Thymus (tissue), 11 donors: Measurements from ENCODE around the gene NIPBL. TPM values are rescaled to one million over a fixed set of nuclear protein-coding genes. Genes with fewer than 3 reads are reported as not detected.
"Not testable (repeated sequence)": the region's sequence is repeated elsewhere in the genome, so short reads cannot be mapped to it uniquely, and the experiment has no call there.

Source experiments
- DNase-seq, 9 donors: peaks; one replicate each; pipeline ENCODE4 v3.0.0-alpha.2; 2013; ENCODE audit warnings: low spot score in 9 of 9, low read depth in 6 of 9, missing footprints in 1 of 9
- H3K27ac ChIP-seq, 2 donors: one replicate each; pipeline ENCODE4 v1.5.1; 2013; ENCODE audit warnings: control low read depth in 1 of 2, low read depth in 1 of 2, low read length in 1 of 2, mild to moderate bottlenecking in 1 of 2, moderate library complexity in 1 of 2
- H3K27me3 ChIP-seq, 2 donors: one replicate each; pipeline ENCODE4 v1.5.1; 2013; ENCODE audit warnings: low read length in 1 of 2; ENCODE audit not compliant: control insufficient read depth in 2 of 2, insufficient read depth in 1 of 2
- H3K36me3 ChIP-seq, 2 donors: one replicate each; pipeline ENCODE4 v1.5.1; 2013; ENCODE audit warnings: low read length in 1 of 2, mild to moderate bottlenecking in 1 of 2, moderate library complexity in 1 of 2; ENCODE audit not compliant: control insufficient read depth in 2 of 2, insufficient read depth in 2 of 2
- H3K4me1 ChIP-seq, 2 donors: one replicate each; pipeline ENCODE4 v1.5.1; 2013; ENCODE audit warnings: low read length in 2 of 2; ENCODE audit not compliant: control insufficient read depth in 2 of 2, insufficient read depth in 2 of 2
- H3K4me3 ChIP-seq, 2 donors: one replicate each; pipeline ENCODE4 v1.5.1; 2013; ENCODE audit warnings: low read length in 2 of 2, control low read depth in 1 of 2, mild to moderate bottlenecking in 1 of 2
- H3K9me3 ChIP-seq, 2 donors: one replicate each; pipeline ENCODE4 v1.5.1; 2013; ENCODE audit warnings: low read length in 1 of 2, mild to moderate bottlenecking in 1 of 2; ENCODE audit not compliant: control insufficient read depth in 2 of 2, insufficient read depth in 1 of 2
- WGBS: extraction: QIAGEN DNeasy Blood & Tissue Kit; methylation state at CpG from one replicate; pipeline ENCODE4 v1.1.7; 2013; 5-methylcytosine and 5-hydroxymethylcytosine counted together
- polyA plus RNA-seq: library from polyadenylated mRNA; stranded (reverse); fragments of 200-250 nt; gene quantifications from one replicate; pipeline ENCODE4 v1.2.3, GENCODE V29; 2013
- total RNA-seq: library from RNA; stranded (reverse); fragments of 120-200 nt; gene quantifications from one replicate; pipeline ENCODE4 v1.2.4, GENCODE V29; 2013
- donor health status: healthy.

Gene NIPBL
- total and polyA plus RNA-seq, 2 donors, result 36.7 to 38.4 TPM

- WGBS, result 99% methylated on average over 33 of the region's 34 CpGs
- not testable (repeated sequence) for H3K9me3 ChIP-seq, H3K4me1 ChIP-seq, H3K27me3 ChIP-seq, H3K4me3 ChIP-seq, DNase-seq, H3K27ac ChIP-seq
- H3K36me3 ChIP-seq, result peaks cover 9 to 34% of the 10 kb centered on the region in 2 donors
Measured at GRCh38 chr5:37013181-37013580, 136.6 kb downstream of the NIPBL start.

- Histone ChIP-seq H3K4me3 (no peak overlapping the region), H3K27me3 (no peaks in the 10 kb centered on the region), H3K27ac (no peak overlapping the region), H3K36me3 (peaks cover 9 to 35% of the 10 kb centered on the region in 2 donors), H3K9me3 (no peaks in the 10 kb centered on the region), H3K4me1 (no peaks in the 10 kb centered on the region)
- DNase-seq, result no peak
Measured at GRCh38 chr5:37014321-37014720, 137.8 kb downstream of the NIPBL start.

GRCh38 chr5:37015795-37016666 lies 139.5 kb downstream of the NIPBL start:
- no peak for DNase-seq
- H3K27me3 ChIP-seq, result no peaks in the 10 kb centered on the region
- no peak overlapping the region for H3K27ac ChIP-seq
- H3K36me3 ChIP-seq, result peaks cover 16 to 46% of the 10 kb centered on the region in 2 donors
- no peaks in the 10 kb centered on the region for H3K4me1 ChIP-seq
- no peak overlapping the region for H3K4me3 ChIP-seq
- 99% methylated on average over 2 of the region's 2 CpGs for WGBS
- H3K9me3 ChIP-seq, result no peaks in the 10 kb centered on the region

- Histone ChIP-seq H3K27me3 (no peaks in the 10 kb centered on the region), H3K4me3 (no peak overlapping the region), H3K36me3 (peaks cover 10 to 56% of the 10 kb centered on the region in 2 donors), H3K4me1 (no peaks in the 10 kb centered on the region), H3K9me3 (no peaks in the 10 kb centered on the region), H3K27ac (no peak overlapping the region)
- WGBS, result 97% methylated on average over 1 of the region's 1 CpG
- DNase-seq, result no peak
Measured at GRCh38 chr5:37028910-37029309, 152.3 kb downstream of the NIPBL start.

GRCh38 chr5:37029436-37029835 lies 152.9 kb downstream of the NIPBL start:
- 95% methylated on average over 1 of the region's 1 CpG for WGBS
- Histone ChIP-seq H3K4me3 (no peak overlapping the region), H3K9me3 (no peaks in the 10 kb centered on the region), H3K4me1 (no peaks in the 10 kb centered on the region), H3K27me3 (no peaks in the 10 kb centered on the region), H3K27ac (no peak overlapping the region), H3K36me3 (peaks cover 10 to 55% of the 10 kb centered on the region in 2 donors)
- no peak for DNase-seq

- WGBS, result 90% methylated on average over 6 of the region's 6 CpGs
- H3K27ac ChIP-seq, result no peak overlapping the region
- no peaks in the 10 kb centered on the region for H3K4me1 ChIP-seq
- no peaks in the 10 kb centered on the region for H3K27me3 ChIP-seq
- no peak overlapping the region for H3K4me3 ChIP-seq
- no peak for DNase-seq
- no peaks in the 10 kb centered on the region for H3K9me3 ChIP-seq
- H3K36me3 ChIP-seq, result peaks cover 6 to 39% of the 10 kb centered on the region in 2 donors
Measured at GRCh38 chr5:37034955-37035354, 158.4 kb downstream of the NIPBL start.

GRCh38 chr5:37037840-37038239 lies 161.3 kb downstream of the NIPBL start:
- Histone ChIP-seq H3K27me3 (no peaks in the 10 kb centered on the region), H3K36me3 (peaks cover 3 to 28% of the 10 kb centered on the region in 2 donors), H3K4me1 (no peaks in the 10 kb centered on the region), H3K27ac (no peak overlapping the region), H3K9me3 (no peaks in the 10 kb centered on the region), H3K4me3 (no peak overlapping the region)
- 98% methylated on average over 5 of the region's 5 CpGs for WGBS
- DNase-seq, result no peak

- Histone ChIP-seq H3K4me3 (no peak overlapping the region), H3K27ac (no peak overlapping the region), H3K9me3 (no peaks in the 10 kb centered on the region), H3K4me1 (no peaks in the 10 kb centered on the region), H3K36me3 (peaks cover 3 to 40% of the 10 kb centered on the region in 2 donors), H3K27me3 (no peaks in the 10 kb centered on the region)
- WGBS, result 100% methylated on average over 1 of the region's 1 CpG
- no peak for DNase-seq
Measured at GRCh38 chr5:37039824-37040223, 163.3 kb downstream of the NIPBL start.

GRCh38 chr5:37043693-37044092 lies 167.1 kb downstream of the NIPBL start:
- peak in 6 of 9 donors; percentile 20 to 68 (median 22) for DNase-seq
- Histone ChIP-seq H3K9me3 (no peaks in the 10 kb centered on the region), H3K36me3 (peaks cover 3 to 47% of the 10 kb centered on the region in 2 donors), H3K27ac (no peak overlapping the region), H3K4me3 (no peak overlapping the region), H3K27me3 (no peaks in the 10 kb centered on the region), H3K4me1 (no peaks in the 10 kb centered on the region)
- 85% methylated on average over 2 of the region's 2 CpGs for WGBS
